Measurements from ENCODE around the gene RNF31.
"Not testable (repeated sequence)": the region's sequence is repeated elsewhere in the genome, so short reads cannot be mapped to it uniquely, and the experiment has no call there.

The RNF31 gene

DNA sequence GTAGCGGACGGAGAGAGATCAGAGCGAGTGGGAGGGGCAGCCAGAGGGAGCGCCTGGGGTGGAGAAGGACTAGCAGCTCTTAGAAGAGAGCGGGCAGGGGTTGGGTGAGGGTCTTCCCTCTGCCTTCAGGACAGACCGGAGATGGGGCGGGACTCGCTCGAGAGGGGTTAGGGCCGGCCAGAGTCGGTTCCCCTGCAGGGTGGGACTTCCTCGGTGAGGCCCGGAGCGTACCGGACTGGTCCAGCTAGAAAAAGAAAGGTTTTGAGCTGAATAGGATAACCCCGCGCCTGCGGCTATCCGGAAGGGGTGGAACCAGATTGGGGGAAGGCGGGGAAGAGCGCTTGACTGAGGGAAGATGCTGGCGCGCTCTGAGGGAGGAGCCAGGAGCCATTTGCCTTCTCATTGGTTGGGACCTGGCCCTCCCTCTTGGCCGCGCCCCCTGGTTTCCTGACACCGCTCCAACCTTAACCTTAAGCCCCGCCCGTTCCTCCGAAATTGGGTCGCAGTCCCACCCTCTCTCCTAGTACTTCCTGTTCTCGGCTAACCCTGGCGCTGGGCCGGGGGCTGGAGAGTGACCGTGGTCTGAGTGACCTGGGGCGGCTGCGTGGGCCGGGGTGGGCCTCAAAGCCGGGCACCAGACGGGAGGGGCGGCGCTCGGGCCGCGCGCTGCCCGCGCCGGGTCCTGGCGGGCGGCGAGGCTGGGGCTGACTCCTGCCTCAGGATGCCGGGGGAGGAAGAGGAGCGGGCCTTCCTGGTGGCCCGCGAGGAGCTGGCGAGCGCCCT is at the start of gene RNF31:
Gene RNF31 (plus strand): TSS at position 521 of the 783 bp plus-strand sequence. CDS start 201 bp downstream, at position 722.
- peak; percentile 98 for DNase-seq

DNA sequence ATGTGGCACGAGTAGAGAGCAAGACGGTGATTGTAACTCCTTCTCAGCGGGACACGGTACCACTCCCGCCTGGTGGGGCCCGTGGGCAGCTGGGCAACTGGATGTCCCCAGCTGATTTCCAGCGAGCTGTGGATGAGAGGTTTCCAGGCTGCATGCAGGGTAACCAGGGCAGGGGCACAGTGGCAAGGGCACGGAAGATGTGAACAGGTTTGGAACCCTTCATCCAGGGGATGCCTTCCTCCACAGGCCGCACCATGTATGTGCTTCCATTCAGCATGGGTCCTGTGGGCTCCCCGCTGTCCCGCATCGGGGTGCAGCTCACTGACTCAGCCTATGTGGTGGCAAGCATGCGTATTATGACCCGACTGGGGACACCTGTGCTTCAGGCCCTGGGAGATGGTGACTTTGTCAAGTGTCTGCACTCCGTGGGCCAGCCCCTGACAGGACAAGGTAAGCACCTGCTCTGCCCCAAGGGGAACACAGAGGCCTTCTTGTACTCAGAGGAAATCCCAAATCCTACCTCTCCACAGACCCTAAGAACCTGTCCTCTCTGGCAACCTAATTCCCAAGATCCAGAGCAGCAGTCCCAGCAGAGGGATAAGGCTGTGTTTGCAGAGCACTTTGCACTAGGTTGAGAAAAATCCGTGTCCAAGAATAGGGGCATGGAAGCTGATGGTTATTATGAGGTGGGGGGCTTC is 48.9 kb upstream of the RNF31 start:
- DNase-seq: no peak

DNA sequence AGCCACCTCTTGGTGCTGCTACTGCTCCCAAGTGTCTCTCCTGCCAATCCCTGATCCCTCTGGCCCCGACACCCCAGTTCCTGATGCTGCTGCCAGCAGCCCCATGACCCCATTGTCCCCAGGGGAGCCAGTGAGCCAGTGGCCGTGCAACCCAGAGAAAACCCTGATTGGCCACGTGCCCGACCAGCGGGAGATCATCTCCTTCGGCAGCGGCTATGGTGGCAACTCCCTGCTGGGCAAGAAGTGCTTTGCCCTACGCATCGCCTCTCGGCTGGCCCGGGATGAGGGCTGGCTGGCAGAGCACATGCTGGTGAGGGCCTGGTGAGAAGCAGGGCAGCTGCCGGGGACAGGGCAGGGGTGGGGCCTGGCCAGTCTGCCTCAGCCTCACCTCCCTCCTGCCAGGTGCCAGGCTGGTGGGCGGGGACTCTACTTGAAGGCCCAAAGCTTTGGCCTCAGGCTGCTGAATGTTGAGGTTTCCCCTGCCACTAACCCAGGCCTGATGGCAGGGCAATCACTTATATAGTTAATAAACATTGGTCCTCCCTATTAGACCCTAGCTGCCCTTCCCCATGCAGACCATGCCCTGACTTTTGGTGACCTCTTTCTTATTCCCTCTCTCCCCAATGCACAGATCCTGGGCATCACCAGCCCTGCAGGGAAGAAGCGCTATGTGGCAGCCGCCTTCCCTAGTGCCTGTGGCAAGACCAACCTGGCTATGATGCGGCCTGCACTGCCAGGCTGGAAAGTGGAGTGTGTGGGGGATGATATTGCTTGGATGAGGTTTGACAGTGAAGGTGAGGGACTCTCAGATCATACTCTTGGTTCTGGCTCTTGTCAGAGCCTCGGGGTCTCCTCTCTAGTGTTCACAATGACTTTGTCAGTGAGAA is 48.1 kb upstream of the RNF31 start:
- no peak for DNase-seq

DNA sequence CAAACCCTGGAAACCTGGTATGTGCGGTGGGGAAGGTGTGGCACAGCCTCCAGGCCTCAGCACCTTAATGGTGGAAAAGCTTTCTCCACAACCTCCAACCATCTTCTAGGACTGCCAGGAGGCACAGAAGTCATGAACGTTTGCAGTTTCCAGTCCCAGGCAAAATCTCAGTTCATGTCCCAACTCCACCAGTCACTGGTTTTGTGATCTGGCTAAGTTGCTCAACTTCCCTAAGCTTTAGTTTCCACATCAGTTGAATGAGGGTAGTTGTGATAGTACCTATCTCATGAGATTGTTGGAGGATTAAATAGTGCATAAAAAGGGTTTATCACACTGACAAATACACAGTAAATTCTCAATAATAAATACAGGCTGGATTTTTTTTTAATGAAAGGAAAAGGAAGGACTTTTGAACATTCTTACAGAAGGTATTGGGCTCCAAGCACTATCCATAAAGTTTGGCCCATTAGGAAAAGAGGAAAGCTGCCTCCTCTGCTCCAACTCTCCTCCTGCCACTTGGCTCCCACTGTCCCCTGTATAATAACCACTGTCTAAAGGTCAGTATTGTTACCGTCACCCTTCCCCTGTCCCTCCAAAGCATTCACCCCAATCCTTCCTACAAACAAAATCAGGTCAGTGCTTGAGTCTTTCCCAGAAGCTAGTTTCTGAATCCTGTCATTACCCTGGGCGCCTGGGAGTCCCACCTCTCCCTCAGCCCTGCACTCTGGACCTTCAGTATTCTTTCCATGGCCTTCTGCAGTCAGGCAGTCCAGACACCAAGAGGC is 46.9 kb upstream of the RNF31 start:
- DNase-seq: no peak

DNA sequence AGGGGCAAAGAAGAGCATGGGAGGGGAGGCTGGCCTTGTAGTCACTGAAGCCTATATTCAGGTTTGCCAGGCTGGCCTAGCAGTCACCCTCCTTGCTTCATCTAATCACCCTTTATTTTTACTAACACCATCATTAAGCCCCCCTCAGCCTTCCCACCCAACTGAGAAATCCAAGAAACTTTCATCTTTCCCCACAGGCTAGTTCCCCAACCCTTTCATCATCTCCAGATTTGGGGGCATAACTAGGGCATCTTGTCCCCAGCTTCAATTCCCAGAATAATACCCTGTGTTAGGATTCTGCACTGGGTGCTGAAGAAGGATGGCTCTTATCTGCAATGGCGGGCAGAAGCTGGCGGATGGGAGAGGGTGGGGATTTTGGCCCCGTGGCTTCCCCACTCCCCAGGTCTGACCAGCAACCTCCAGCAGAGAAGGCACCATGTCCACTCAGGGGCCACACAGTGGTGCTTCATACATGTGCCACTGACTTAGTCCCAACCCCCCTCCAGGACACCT is 46.3 kb upstream of the RNF31 start:
- DNase-seq: no peak

DNA sequence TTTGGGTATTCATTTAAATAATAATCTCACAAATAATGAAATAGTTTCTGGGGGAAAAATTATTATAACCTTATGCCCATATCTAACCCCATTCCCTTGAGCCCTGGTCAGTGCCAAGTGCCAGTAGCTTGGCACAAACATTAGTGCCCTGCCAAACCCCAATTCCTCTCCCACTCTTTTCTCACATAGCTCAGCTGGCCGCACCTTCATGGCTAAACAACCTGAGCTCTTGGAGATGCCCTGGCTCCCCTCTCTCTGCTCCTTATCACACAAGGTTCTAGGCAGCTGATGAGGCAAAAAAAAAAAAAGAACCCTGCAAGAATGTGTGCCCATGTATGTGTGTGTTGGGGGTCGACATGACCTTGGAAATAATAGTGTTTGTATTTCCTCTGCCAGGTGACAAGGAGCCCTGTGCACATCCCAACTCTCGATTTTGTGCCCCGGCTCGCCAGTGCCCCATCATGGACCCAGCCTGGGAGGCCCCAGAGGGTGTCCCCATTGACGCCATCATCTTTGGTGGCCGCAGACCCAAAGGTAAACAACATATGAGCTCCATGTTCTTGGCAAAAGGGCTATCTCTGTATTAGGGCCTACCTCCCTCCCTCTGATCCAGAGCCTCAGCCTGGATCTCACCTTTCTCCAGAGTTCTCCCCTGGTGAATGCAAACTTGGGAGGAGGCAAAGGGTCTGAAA is 44.8 kb upstream of the RNF31 start:
- DNase-seq: no peak

DNA sequence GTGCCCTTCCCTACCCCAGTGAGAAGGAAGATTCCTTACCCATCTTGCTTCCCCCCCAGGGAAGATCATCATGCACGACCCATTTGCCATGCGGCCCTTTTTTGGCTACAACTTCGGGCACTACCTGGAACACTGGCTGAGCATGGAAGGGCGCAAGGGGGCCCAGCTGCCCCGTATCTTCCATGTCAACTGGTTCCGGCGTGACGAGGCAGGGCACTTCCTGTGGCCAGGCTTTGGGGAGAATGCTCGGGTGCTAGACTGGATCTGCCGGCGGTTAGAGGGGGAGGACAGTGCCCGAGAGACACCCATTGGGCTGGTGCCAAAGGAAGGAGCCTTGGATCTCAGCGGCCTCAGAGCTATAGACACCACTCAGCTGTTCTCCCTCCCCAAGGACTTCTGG is 43.8 kb upstream of the RNF31 start:
- no peak for DNase-seq

DNA sequence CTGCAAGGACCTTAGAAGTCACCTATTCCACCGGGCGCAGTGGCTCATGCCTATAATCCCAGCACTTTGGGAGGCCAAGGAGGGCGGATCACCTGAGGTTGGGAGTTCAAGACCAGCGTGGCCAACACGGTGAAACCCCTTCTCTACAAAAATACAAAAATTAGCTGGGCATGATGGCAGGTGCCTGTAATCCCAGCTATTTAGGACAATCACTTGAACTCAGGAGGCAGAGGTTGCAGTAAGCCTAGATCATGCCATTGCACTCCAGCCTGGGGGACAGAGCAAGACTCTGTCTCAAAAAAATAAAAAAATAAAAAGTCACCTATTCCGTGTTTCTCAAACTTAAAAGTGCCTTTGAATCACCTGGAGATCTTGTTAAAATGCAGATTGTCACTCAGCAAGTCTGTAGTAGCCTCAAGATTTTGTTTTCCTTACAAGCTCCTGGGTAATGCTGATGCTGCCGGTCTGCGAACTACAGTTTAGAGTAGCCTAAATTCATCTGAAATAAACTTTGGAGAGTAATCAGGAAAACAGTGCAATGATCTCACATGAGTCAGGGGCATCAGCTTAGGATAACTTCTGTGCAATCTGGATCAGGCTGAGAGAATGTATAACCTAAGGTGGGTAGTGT is 41.6 kb upstream of the RNF31 start:
- not testable (repeated sequence) for DNase-seq

DNA sequence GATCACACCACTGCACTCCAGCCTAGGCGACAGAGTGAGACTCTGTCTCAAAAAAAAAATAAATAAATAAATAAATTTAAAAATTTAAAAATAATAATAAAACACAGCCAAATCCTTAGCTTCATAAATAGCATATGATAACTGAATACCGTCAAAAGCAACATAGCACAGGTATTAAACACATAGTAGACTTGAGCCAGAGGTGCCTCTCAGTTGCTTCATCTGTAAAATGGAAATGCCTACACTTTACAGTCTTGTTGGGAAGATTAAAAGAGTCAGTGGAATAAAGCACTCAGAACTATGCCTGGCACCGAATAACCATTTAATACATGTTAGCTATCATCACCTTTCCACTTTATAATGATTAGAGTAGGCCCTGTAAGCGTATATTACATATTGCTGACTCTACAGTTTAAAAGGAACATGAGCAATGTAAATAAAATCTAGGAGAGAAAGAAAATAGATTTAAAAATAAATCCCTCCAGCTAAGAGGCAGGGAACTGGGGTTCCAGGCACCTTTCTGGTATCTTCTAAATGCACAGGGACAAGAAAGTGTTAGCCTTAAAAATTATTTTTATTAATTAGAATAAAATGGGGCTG is 40.5 kb upstream of the RNF31 start:
- DNase-seq: no peak

DNA sequence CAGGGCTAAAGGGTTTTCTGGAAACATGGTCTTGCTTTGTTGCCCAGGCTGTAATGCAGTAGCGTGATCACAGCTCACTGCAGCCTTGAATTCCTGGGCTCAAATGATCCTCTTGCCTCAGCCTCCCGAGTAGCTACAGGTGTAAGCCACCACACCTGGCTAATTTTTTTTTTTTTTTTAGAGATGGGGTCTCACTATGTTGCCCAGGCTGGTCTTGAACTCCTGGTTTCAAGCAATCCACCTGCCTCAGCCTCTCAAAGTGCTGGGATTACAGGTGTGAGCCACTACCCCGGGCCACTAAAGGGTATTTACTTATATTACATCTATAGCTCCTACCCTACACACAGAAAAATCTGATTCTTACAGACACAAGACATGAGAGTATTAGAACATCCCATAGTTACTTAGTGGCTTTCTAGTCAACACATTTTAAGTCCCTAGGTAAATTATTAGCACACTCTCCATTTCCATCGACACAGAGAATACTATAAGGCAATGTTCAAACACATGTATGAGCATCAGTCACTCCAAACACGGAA is 38.9 kb upstream of the RNF31 start:
- no peak for DNase-seq

DNA sequence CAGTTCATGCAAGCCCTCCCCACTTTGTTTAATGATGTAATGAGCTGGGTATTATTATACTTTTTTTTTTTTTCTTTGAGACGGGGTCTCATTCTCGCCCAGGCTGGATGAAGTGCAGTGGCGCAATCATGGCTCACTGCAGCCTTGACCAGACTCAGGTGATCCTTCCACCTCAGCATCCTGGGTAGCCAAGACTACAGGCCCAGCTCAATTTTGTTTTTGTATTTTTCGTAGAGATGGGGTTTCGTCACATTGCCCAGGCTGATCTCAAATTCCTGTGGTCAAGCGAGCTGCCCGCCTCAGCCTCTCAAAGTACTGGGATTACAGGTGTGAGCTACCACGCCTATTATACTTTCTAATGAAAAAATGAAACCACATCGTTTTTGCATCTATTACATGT is 37.2 kb upstream of the RNF31 start:
- DNase-seq: no peak

DNA sequence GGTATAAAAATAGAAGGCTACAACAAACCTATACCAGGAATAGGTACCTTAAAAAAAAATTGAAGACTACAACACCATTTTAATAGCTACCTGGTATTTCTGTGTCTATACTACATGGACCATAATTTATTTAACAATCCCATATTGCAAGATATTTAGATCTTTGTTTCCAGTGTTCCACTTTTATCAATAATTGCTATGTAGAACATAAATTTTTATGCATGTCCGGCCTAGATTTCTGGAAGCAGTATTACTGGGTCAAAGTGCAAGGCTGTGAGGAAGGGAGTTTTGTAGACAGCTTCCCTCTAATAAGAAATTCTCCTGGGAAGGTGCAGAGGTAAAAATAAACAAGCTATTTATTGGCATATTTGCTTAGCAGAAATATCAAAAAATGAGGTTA is 36.8 kb upstream of the RNF31 start:
- no peak for DNase-seq

DNA sequence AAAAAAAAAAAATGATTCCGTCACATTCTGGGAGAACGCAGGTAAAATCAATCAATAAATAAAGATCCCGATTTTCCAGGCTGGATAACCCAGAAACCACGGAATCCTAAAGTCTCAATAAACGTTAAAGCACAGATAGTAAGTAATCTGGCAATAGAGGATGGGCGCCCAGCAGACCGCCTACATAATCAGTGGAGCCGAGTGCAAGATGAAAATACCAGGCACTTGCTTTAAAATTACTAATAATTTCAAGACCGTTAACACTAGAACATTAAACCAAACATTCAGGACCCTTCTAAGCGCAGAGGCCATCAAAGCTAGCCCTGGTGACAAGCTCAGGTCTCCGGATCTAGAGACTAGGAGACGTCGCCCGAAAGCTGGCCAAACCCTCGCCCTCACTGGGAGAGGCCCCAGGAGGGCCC is 33.9 kb upstream of the RNF31 start:
- no peak for DNase-seq

DNA sequence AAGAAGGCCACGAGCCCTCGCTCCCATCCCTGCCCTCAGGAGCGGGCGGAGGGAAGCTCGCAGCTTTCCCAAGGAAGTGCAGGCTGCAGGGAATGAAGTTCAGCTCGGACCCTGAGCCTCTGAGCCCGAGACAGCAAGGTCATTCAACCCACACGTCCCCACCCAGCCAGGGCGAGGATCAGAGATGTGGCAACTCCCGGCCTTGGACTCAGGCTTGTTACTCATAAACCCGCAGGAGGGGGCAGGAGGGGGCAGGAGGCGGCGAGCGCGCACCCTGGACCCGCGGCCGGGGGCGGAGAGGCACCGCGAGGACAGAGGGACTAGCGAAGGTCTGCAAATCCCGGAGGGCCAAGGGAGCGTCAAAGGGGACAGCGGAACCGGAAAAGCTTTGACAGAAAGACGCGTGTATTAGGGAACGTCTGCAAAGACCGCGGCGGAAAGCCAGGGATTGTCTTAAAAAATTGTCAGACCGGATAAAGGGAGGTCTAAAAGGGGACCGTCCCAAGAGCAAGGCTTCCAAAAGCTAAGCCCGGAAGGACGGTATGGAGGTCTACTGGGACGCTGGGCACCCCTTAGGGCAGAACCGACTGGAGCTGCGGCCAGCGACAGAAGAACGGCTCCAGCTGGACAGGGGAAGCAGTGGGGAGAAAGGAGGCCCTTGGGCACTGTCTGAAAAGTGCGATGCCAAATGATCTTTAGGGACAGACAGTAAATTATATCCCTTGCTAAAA is 33.3 kb upstream of the RNF31 start:
- DNase-seq: peak; percentile 69

DNA sequence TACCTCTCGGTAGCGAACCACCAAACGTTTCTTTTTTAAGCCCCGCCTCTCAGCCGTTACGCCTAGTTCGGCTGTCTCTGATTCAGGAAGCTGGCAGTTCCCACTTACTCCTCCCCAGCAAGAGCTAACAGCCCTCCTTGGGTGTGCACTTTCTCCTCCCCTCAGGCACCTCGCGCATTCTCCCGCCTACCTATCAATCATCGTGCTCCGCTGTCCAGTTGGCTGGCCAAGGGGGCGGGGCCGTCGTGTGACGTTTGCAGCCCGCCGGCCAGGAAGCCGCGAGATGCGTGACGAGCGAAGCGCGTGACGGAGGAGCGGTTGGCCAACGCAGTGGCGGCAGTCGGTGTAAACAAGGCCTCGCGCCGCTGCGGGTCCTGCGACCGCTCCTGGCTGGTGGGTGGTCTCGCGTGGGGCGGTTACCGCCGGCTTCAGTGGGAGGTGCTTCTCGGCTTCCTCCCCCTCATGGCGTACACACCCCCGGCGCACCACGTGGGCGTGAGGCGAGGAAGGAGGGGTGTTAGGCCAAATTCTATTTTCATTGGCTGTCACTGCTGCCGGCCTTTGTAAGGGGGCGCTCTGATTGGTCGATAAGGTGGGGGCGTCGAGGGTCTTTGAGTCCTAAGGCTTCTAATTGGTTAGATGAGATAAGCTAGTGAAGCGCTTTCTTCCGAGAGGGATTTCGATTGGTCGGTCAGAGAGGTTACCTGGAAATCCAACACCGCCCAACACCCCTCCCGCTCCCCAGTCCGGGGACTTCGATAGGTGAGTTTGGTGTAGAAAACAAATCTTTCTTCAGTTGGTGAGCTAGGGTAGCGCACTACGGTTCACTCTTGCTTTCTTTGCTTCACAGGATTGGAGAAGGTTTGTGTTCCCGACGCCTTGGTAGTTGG is 32.5 kb upstream of the RNF31 start, which contains the start of the genes DCAF11 and NRL:
Gene DCAF11 (plus strand): TSS at position 246 of the 890 bp plus-strand sequence. CDS start 818 bp downstream, outside the sequence.
Gene NRL (minus strand): TSS at position 418 of the 890 bp plus-strand sequence. CDS start 32,101 bp downstream, outside the sequence.
- peak; percentile 99 for DNase-seq

DNA sequence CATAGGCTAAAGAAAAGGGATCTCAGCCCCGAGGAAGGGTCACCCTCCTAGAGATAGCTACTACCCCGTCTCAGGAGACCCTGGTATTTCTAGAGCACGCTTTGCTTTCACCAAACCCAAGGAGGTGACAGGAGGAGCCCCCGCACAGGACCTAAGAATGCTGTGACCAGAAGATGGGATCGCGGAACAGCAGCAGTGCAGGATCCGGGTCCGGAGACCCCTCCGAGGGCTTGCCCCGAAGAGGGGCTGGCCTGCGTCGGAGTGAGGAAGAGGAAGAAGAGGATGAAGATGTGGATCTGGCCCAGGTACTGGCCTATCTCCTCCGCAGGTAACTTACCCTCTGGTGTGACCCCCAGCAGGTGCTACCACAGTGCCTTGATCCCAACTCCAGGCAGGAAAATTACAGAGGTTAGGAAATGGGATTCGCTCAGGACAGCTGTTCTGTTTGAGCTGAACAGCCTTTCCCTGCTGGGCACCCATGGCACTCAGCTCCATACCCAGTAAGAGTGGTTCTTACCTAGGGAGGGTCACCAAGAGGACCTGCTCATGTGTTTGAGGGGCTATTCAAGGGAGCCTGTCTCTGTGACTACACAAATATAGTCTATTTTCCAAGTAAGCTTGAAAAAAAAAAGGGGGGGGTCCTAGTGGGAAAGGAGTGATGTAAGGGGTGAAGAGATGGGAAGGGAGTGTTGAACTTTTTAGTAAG is 31.7 kb upstream of the RNF31 start:
- DNase-seq: no peak

DNA sequence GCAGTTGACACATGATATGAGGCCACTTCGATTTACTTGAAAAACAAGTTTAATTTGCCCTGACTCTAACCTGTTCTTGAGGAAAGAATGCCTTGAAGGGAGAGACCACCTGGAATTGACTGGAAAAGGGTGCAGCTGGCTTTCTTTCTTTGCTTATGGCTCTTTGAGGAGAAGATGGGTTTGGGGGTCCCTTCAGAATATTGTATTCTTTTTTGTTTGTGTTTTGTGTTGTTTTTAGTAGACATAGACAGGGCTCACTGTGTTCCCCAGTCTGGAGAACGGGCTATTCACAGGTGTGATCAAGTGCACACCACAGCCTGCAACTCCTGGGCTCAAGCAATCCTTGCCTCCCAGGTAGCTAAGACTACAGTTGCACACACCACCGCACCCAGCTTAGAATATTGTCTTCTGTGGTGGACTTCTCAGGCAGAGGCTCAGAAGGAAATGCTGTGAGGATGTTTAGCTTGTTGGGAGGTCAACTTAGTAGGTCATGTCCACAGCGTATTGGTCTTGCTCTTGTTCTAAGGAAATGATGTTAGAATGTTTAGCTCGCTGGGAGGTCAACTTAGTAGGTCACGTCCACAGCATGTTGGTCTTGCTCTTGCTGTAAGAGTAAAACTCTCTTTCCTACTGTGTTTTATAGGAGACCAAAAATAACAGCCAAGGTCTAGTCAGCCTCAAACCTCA is 31.0 kb upstream of the RNF31 start:
- DNase-seq: no peak

Measured in NCI-H1436 (cell line).